Measurements from ENCODE around the gene GFRA1. TPM values are rescaled to one million over a fixed set of nuclear protein-coding genes. Genes with fewer than 3 reads are reported as not detected.

The GFRA1 gene
- total RNA-seq, 1 experiment from 2014 or later, result not detected

- Histone ChIP-seq H3K27ac (ENCODE audit: low read depth, low read length, poor library complexity, severe bottlenecking) (no peak overlapping the region), H3K9me3 (ENCODE audit: low read depth, low read length, poor library complexity, severe bottlenecking) (no peaks in the 10 kb centered on the region), H3K36me3 (ENCODE audit: insufficient read depth, low read length, poor library complexity, severe bottlenecking) (no peaks in the 10 kb centered on the region), H3K4me3 (ENCODE audit: low read depth, low read length, poor library complexity, severe bottlenecking) (no peak overlapping the region), H3K27me3 (replicated peaks; ENCODE audit: insufficient read depth, low read depth, low read length, poor library complexity) (peaks cover 42% of the 10 kb centered on the region), H3K4me1 (ENCODE audit: insufficient read depth, low read length, poor library complexity, severe bottlenecking) (no peaks in the 10 kb centered on the region)
- ChIA-PET CTCF (no interaction called here), POLR2A (ENCODE audit: low non-redundant PET) (no interaction called here)
- TF ChIP-seq, protein P1, sequence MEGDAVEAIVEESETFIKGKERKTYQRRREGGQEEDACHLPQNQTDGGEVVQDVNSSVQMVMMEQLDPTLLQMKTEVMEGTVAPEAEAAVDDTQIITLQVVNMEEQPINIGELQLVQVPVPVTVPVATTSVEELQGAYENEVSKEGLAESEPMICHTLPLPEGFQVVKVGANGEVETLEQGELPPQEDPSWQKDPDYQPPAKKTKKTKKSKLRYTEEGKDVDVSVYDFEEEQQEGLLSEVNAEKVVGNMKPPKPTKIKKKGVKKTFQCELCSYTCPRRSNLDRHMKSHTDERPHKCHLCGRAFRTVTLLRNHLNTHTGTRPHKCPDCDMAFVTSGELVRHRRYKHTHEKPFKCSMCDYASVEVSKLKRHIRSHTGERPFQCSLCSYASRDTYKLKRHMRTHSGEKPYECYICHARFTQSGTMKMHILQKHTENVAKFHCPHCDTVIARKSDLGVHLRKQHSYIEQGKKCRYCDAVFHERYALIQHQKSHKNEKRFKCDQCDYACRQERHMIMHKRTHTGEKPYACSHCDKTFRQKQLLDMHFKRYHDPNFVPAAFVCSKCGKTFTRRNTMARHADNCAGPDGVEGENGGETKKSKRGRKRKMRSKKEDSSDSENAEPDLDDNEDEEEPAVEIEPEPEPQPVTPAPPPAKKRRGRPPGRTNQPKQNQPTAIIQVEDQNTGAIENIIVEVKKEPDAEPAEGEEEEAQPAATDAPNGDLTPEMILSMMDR (conservative IDR thresholded peaks at IDR 0.05; ENCODE audit: low read depth, low read length), result no peak
- TF ChIP-seq EZH2 (IDR thresholded peaks at IDR 0.05; ENCODE audit: borderline replicate concordance, low read depth, low read length, poor library complexity, severe bottlenecking), result no peak
- intact Hi-C loops (cut with micrococcal nuclease; ENCODE audit: unreplicated experiment), result no loop called here
- DNase-seq (ENCODE audit: low spot score), result no peak
- no TSS peak for BruUV-seq (replicated peaks)
These were observed 25.6 kb upstream of the GFRA1 start for GRCh38 chr10:116298586-116298985.

- ChIA-PET CTCF (no interaction called here), POLR2A (ENCODE audit: low non-redundant PET) (no interaction called here)
- intact Hi-C loops (cut with micrococcal nuclease; ENCODE audit: unreplicated experiment), result no loop called here
- TF ChIP-seq, protein P1 (conservative IDR thresholded peaks at IDR 0.05; ENCODE audit: low read depth, low read length), result no peak
- TF ChIP-seq EZH2 (IDR thresholded peaks at IDR 0.05; ENCODE audit: borderline replicate concordance, low read depth, low read length, poor library complexity, severe bottlenecking), result no peak
- no peak overlapping the region for H3K4me3 ChIP-seq (ENCODE audit: low read depth, low read length, poor library complexity, severe bottlenecking)
- no peak for DNase-seq (ENCODE audit: low spot score)
- no peaks in the 10 kb centered on the region for H3K9me3 ChIP-seq (ENCODE audit: low read depth, low read length, poor library complexity, severe bottlenecking)
- H3K36me3 ChIP-seq (ENCODE audit: insufficient read depth, low read length, poor library complexity, severe bottlenecking), result no peaks in the 10 kb centered on the region
- no peak overlapping the region for H3K27ac ChIP-seq (ENCODE audit: low read depth, low read length, poor library complexity, severe bottlenecking)
- peaks cover 62% of the 10 kb centered on the region for H3K27me3 ChIP-seq (replicated peaks; ENCODE audit: insufficient read depth, low read depth, low read length, poor library complexity)
- no peaks in the 10 kb centered on the region for H3K4me1 ChIP-seq (ENCODE audit: insufficient read depth, low read length, poor library complexity, severe bottlenecking)
- BruUV-seq (replicated peaks), result no TSS peak
These were observed 23.3 kb upstream of the GFRA1 start for GRCh38 chr10:116296291-116296721.

GRCh38 chr10:116292493-116292892 is 19.5 kb upstream of the GFRA1 start:
- no peak overlapping the region for H3K27ac ChIP-seq (ENCODE audit: low read depth, low read length, poor library complexity, severe bottlenecking)
- no peaks in the 10 kb centered on the region for H3K36me3 ChIP-seq (ENCODE audit: insufficient read depth, low read length, poor library complexity, severe bottlenecking)
- ChIA-PET CTCF (no interaction called here), POLR2A (ENCODE audit: low non-redundant PET) (no interaction called here)
- no peak for DNase-seq (ENCODE audit: low spot score)
- intact Hi-C loops (cut with micrococcal nuclease; ENCODE audit: unreplicated experiment), result no loop called here
- no peaks in the 10 kb centered on the region for H3K4me1 ChIP-seq (ENCODE audit: insufficient read depth, low read length, poor library complexity, severe bottlenecking)
- peaks cover 58% of the 10 kb centered on the region for H3K27me3 ChIP-seq (replicated peaks; ENCODE audit: insufficient read depth, low read depth, low read length, poor library complexity)
- no TSS peak for BruUV-seq (replicated peaks)
- H3K9me3 ChIP-seq (ENCODE audit: low read depth, low read length, poor library complexity, severe bottlenecking), result no peaks in the 10 kb centered on the region
- TF ChIP-seq, protein P1 (conservative IDR thresholded peaks at IDR 0.05; ENCODE audit: low read depth, low read length), result no peak
- TF ChIP-seq EZH2 (IDR thresholded peaks at IDR 0.05; ENCODE audit: borderline replicate concordance, low read depth, low read length, poor library complexity, severe bottlenecking), result no peak
- no peak overlapping the region for H3K4me3 ChIP-seq (ENCODE audit: low read depth, low read length, poor library complexity, severe bottlenecking)

All from A673 (cell line).